NB4 (cell line): Measurements from ENCODE around the gene RIPOR3.

Experiments
- CTCF ChIP-seq: IDR thresholded peaks from one replicate; pipeline ENCODE4 v1.5.1; 2012; ENCODE audit warnings: low read depth, low read length
- MAX ChIP-seq: IDR thresholded peaks from 2 replicates; pipeline ENCODE4 v1.6.1; 2011; ENCODE audit warnings: low read depth, low read length
- MYC ChIP-seq: IDR thresholded peaks from 2 replicates; pipeline ENCODE4 v1.6.1; 2011; ENCODE audit warnings: low read depth, low read length
- POLR2A ChIP-seq: IDR thresholded peaks from 2 replicates; pipeline ENCODE4 v1.6.1; 2011; ENCODE audit warnings: mild to moderate bottlenecking; ENCODE audit not compliant: insufficient read length; ENCODE audit errors: extremely low read depth

GRCh38 chr20:50617022-50617421, 74.3 kb downstream of the RIPOR3 start:
- TF ChIP-seq CTCF (no peak), POLR2A (no peak), MYC (no peak), MAX (no peak)
